HG03460 (cell line): Measurements from ENCODE around the gene PIGT.
A peak's percentile ranks its signal among the peaks of the same experiment; 100 is the strongest.

ENCODE experiments used
- ATAC-seq: cut with Tn5 transposase; IDR thresholded peaks from one replicate; pipeline ENCODE4 v1.9.1; 2021; ENCODE audit not compliant: unreplicated experiment

Gene PIGT

DNA sequence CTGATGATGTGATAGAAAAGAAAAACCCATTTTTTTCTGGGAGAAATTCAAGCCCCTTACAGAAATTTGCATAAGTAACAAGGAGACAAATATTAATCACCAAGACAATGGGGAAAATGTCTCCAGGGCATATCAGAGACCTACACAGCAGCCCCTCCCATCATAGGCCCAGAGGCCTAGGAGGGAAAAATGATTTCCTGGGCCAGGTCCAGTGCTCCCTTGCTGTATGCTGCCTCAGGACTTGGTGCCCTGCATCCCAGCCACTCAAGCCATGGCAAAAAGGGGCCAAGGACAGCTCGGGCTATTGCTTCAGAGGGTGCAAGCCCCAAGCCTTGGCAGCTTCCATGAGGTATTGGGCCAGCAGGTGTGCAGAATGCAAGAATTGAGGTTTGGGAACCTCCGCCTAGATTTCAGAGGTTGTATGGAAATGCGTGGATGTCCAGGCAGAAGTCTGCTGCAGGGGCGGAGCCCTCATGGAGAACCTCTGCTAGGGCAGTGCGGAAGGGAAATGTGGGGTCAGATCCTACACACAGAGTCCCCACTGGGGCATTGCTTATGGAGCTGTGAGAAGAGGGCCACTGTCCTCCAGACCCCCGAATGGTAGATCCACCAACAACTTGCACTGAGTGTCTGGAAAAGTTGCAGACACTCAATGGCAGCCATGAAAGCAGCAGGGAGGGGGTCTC is 15.5 kb upstream of the PIGT start:
- ATAC-seq = no peak

DNA sequence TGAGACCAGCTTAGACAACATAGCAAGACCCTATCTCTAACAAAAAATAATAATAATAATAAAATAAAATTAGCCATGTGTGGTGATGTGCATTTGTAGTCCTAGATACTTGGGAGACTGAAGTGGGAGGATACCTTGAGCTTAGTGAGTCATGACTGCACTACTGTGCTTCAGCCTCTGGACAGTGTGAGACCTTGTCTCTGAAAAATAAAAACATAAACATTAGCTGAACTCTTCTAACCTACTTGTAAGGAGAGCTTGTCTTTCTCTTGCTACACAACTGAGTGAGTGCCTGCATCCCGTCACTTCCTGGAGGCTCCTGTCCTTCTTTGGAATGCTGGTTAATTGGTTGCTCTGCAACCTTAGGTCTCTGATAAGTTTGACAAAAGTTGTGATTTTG is 13.0 kb upstream of the PIGT start:
- no peak for ATAC-seq

DNA sequence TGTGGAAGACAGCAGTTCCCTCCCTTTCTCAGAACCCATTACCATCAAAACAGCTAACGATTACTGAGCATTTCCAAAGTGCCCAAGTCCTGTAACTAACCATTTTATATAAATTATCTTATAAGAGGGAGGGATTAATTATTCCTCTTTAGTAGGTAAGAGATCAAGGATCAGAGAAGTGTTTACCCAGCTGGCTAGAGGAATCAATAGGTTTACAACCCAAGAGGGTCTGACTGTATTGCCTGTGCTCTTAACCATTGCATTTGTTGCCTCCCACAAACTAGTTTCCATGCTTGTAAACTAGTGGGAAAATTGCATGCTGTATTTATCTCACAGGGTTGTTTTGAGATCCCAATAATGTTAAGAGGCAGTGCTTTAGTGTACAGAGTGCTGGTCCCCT is 11.5 kb upstream of the PIGT start:
- no peak for ATAC-seq

DNA sequence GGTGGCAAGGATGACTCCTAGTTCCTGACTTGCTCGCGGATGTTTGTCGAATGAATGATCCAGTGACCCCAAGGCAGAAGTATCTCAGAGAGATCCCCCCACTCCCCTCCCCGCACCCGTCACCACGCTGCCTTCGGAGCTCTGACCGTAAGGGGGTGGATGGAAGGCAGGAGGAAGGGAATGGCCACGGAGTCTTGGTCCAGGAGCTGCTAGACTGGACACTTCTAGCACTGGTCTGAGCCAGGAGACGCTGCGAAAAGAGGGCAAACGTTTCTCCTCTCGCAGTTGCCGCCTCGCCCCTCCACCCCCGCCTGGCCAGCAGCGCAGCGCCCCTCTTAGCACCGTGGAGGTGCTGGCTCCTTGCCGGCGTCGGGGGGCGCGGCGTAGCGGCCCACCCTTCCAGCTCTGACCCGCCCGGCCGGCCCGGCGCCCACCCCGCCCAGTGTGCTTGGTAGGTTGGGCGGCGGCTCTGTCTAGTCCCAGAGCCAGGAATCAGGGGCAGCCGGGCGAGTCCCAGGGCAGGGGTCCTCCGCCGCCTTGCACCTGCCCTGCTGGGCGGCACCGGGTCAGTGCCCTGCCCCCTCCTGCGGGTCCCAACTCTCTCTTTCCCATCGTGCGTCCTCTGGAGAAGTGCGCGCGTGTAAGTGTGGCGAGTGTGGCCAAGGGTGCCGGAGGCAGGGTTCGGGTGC is 10.2 kb upstream of the PIGT start:
- no peak for ATAC-seq

DNA sequence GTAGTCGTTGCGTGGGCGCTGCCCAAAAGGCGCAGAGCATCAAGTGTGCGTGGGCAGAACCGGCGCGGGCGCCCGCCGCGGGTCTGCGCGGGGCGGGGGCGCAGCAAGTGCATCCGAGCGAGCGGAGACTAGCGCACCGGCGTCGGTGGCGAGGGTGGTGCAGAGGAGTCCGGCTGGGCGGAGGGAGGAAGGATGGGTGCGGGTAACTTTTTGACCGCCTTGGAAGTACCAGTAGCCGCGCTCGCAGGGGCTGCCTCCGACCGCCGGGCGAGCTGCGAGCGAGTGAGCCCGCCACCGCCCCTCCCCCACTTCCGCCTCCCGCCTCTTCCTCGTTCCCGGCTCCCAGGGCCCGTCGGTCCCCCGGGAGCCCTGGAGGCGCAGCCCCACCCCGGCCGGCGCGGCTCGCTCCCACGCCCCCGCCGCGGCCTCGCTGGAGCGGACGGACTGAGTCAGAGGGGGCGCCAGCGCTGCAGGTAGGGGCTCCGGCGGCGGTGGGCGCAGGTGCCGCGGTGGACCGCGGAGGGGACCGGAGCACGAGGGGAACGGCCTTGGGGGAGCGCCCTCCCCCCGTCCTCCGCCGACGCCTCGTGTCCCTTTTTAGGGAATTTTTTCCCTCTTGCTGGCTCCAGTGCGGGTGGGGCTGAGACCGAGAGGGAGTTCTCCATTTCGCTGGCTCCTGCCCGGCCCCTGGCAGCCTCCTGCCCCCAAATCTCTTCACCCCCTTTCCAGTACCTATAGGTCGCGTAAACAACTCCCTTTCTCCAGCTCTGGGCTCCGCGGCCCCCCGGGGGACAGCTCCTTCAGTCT is 9.5 kb upstream of the PIGT start:
- ATAC-seq = no peak

DNA sequence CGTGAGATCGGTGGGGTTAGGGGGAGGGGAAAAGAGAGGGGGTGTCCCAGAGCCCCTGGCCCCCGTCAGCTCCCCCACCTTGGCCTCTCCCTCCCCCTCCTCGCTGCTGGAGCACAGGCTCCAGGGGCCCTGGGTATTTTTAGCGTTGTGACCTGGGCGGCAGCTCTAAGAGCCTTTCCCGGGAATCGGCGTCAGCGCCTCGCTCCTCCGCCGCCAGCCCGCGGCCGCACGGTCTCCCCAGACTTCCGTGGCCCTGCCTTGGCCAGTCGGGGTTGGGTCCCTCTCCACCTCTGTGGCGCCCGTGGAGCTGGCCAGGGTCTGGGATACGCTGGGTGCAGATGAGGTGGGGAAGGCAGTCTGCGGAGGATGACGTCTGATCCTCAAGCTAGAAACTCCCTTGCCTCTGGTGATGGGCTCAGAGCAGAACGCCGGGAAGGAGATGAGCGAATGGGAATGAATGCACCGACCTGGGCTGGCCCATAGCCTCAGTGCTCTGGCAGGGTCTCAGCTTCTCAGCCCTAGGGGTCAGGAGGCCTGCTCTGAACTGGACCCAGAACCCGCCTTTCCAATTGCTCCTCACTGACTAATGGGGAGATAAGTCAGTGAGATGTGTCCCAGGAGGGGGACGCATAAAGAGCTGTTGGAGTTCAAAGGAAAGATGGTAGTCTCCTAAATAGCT is 8.7 kb upstream of the PIGT start:
- no peak for ATAC-seq

DNA sequence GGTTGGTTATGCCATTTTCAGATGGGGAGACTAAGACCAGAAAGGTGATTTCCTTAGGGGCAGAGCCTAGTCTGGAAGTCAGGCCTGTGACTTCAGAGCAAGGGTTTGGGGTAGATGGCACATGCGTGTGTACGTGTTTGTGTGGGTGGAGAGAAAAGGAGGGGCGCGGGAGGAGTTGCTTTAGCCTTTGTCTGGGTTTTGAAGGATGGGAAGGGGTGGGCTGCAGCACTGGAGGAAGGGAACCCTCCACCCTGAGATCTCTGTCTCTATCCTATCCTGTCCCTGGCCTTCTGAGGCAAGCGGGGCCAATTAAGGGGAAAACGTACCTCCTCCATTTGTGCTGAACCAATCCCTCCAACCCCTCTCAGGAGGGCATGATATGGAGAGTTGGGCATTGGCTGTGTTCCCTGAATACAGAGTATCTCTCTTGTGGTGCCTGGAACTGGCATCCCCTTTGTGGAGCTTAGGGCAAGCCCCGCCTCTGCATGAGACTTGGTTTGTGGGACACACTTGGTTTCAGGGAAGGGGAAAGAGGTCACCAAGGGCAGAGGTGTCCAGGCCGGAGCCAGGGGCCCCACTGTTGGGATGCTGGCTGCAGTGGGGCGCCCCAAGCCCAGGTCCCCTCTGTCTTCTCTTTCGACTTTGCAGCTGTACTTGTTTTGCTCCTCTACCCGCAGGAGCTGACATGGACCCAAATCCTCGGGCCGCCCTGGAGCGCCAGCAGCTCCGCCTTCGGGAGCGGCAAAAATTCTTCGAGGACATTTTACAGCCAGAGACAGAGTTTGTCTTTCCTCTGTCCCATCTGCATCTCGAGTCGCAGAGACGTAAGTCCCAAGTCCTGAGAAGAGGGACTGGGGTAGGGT is 7.9 kb upstream of the PIGT start, which contains the start of gene DBNDD2:
TSS of gene DBNDD2 (plus strand) at position 507 of the 863 bp plus-strand sequence. CDS start at position 686, 179 bp downstream.
- no peak for ATAC-seq

DNA sequence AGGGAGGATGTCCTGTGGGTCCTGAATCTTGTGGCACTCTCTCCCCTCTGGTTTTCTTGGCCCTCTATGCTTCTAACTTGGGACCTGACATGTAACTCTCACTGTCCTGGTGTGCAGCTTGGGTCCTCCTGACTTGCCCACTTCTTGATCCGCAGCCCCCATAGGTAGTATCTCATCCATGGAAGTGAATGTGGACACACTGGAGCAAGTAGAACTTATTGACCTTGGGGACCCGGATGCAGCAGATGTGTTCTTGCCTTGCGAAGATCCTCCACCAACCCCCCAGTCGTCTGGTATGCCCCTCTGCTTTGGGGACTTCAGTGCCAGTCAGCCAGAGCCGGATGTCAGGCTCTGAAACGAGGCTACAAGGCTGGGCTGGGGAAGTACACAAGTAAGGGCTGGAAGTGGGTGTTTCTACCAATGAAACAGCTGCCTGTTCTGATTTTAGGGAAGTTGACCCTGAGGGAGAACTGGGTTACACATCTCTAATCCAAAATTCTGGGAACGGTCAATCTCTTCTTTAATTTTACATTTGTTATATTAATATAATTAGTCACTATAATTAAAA is 7.2 kb upstream of the PIGT start:
- ATAC-seq = no peak

DNA sequence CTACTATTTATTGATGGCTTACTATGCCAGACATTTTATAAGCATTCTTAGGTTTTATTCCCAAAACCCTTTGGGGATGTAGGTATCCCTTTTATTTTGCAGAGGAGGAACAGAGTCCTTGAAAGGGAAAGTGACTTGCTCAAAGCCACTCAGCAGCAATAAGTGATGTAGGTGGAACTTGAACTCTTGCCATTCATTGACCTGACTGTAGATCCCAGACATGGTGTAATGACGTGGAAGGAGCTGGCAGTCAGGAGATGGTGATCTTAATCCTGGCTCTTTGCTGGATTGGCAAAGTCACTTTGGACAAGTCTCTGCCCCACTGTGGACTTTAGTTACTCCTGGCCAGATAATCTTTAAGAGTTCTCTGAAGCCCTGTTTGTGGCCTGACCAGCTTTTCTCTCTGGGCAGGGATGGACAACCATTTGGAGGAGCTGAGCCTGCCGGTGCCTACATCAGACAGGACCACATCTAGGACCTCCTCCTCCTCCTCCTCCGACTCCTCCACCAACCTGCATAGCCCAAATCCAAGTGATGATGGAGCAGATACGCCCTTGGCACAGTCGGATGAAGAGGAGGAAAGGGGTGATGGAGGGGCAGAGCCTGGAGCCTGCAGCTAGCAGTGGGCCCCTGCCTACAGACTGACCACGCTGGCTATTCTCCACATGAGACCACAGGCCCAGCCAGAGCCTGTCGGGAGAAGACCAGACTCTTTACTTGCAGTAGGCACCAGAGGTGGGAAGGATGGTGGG is 6.2 kb upstream of the PIGT start:
- ATAC-seq = no peak

DNA sequence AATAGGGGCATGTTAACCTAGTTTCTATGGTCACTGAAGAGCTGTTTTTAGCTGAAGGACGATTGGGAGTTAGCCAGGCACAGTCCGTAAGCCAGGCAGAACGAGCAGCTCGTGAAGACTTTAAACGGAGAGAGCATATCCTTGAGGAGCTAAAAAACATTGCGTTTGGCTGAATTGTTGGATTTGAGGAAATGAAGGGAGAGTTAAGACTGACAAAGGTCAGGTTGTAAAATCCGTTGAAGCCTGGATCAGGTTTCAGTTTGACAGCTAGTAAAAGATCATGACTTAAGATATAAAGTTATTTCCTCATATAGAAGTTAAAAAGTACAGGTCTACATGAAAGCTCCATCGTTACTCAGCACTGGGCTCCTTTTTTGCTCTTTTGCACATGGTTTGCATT is 5.1 kb upstream of the PIGT start:
- no peak for ATAC-seq

DNA sequence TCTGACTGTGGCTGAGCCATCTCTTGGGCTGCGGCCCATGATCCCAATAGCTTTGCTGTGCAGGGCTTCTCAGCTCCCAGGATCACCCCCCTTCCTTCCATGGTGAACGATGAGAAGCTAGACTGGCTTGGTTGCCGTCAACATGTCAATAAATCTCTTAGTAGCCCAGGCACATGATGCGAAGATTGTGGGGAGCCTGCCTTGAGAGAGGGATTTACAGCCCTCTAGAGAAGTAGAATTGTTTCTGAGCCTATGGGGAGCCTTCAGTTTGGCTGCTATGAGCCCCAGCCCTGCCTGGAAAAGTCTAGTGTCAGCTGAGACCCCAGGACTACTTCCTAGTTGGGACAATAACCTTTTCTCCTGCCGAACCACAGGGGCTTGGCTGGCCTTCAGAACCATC is 3.3 kb upstream of the PIGT start:
- no peak for ATAC-seq

DNA sequence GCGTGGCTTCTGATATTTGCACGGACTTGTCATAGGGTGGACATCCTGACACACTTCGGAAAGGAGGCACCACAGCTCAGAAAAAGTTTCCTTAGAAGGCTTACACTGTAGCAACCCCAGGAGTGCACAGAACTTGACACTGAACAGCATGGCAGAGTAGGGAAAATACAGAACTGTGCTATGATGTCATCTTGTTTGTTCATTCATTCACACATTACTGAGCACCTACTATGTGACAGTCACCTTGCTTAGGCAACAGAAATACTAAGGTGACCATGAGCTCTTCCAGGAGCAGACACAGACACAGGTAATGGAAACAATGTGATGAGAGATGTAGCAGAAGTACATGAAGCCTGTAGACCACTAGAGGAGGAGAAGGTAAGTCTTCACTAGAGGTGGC is 2.5 kb upstream of the PIGT start:
- ATAC-seq = no peak

DNA sequence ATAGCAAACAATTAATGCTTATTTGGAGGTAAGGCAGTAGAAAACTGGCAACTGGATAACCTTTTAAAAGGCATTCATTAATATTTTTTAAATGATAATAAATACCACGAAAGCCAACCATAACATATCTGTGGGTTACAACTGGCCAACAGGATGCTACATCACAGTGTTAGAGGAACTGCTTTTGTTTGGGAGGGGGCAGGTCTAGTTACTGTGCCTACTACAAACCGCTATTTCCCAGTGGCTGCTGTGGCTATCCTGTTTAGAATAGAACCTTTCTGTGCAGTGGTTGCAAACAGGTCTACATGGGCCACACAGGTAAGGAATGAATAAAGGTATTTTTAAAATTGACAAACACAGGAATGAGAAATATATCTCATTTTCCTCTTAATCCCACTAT is 976 bp downstream of the PIGT start:
- ATAC-seq = no peak

DNA sequence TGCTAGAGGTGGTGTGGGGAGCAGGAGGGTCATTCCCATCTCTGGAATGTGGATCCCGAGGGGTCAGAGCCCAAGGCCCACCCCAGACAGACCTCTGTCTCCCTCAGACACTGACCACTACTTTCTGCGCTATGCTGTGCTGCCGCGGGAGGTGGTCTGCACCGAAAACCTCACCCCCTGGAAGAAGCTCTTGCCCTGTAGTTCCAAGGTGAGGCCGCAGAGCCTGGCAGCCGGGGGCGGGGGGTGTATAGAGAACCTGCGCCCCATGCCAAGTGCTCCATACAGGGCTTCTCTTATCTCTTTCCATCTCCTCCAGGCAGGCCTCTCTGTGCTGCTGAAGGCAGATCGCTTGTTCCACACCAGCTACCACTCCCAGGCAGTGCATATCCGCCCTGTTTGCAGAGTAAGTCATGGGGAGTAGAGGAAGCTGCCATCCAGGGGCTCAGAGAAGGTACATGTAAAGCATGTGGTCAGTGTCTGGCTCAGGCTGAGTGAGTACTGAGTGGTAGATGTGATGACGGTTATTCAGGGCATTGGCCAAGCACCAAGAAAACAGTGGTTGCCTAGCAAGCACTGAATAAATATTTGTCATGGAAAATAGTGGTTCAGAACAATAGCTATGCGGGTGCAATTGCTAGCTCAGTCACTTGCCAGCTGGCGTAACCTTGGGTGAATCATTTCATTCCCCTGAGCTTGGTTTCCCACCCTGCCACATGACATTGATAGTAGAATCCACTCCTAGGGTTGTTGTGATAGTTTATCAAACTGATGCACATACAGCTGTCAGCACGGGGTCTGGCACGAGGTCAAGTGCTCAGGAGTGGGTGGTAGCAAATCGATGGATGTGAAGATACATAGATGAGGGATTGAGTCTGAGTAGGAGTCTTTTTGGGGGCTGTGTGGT is 3.5 kb downstream of the PIGT start:
- peak; percentile 59 for ATAC-seq

DNA sequence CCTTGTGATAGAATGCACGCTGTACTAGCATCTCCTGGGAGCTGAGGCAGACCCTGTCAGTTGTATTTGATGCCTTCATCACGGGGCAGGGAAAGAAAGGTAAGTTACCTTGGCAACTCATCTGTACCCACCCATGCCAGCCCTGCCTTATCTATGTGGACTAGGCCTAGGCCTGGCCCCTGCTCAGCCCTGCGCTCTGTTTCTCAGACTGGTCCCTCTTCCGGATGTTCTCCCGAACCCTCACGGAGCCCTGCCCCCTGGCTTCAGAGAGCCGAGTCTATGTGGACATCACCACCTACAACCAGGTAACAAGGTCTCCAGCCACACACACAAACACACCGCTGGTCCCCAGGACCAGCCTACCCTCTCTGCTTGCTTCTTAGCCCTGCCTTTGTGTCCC is 4.2 kb downstream of the PIGT start:
- no peak for ATAC-seq

DNA sequence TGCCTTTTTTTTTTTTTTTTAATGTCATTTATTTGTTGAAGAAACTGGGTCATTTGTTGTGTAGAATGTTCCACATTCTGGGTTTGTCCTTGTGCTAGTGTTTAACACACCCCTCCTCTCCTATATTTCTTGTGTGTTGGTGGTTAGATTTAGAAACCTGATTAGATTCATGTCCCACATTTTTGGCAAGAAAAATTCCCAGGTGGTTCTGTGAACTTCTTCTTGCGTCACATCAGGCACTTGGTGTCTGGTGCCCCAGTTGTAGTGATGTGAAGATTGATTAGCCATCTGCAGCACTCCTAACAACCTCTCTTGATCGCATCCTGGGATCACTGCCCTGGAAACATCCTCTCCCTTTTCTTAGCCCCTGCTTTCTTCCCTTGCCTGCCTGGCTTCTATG is 7.8 kb downstream of the PIGT start:
- ATAC-seq = no peak

DNA sequence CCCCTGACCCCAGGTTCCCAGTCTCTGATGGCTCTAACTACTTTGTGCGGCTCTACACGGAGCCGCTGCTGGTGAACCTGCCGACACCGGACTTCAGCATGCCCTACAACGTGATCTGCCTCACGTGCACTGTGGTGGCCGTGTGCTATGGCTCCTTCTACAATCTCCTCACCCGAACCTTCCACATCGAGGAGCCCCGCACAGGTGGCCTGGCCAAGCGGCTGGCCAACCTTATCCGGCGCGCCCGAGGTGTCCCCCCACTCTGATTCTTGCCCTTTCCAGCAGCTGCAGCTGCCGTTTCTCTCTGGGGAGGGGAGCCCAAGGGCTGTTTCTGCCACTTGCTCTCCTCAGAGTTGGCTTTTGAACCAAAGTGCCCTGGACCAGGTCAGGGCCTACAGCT is 9.6 kb downstream of the PIGT start:
- ATAC-seq = no peak

DNA sequence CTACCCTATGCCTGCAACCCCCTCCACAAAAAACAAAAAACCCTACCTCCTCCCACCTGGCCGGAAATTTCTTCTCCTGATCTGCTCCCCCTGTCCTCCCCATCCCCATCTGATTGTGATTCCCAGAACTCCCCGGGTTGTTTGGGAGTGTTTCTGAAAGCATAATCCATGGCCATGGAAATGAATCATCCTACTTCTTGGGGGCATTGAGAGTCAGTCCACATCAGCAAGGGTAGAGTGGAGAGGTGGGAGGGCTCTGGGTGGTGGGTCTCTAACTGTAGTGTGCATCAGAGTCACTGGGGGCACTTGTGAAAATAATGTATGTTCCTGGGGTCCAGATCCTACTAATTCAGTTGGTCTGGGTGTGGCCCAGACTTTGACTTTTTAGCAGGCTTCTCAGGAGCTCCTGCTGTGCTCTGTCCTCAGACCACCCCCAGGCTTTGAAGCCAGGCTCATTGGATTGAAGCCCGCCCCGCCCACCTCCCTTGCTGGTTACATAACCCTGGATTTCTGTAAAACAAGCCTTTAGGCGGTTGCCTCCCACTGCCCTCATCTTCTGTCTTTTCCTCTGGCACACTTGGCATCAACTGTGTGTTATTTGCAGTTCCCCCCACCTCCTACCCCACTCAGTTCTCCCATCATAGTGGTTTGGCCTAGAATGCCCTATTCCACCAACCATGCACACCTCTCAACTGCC is 10.5 kb downstream of the PIGT start:
- ATAC-seq = no peak
